B cell (primary cell): ENCODE results near the gene PPM1J.

ENCODE experiments used
- CTCF ChIP-seq: fragments of 200-600 bp; IDR thresholded peaks from one replicate; pipeline ENCODE4 v1.8.0; 2022; ENCODE audit warnings: antibody characterized with exemption, mild to moderate bottlenecking
- EZH2 ChIP-seq: IDR thresholded peaks from 2 replicates; pipeline ENCODE4 v1.6.1; 2012; ENCODE audit warnings: borderline replicate concordance, low read depth, mild to moderate bottlenecking, moderate library complexity, low read length; ENCODE audit not compliant: insufficient read depth, poor library complexity, severe bottlenecking

GRCh38 chr1:112708489-112708888 is 6.6 kb downstream of the PPM1J start:
- TF ChIP-seq CTCF: no peak
- no peak for TF ChIP-seq EZH2
